Activated B cell treated with CpG ODN at 0.5 μM for 24 hours (primary cell): ENCODE measurements around the gene HES5. TPM values are rescaled to one million over a fixed set of nuclear protein-coding genes. Genes with fewer than 3 reads are reported as not detected.

Source experiments
- ATAC-seq: fragments of 200-7000 bp; cut with Tn5 transposase; one replicate; pipeline ENCODE4 v1.10.0; 2021; ENCODE audit warnings: low read depth, mild to moderate bottlenecking, moderate library complexity
- CTCF ChIA-PET: fragments of 350-600 bp; sonication (Branson Sonifier 250); formaldehyde crosslinking; loops from one replicate; lab custom pipeline; 2021; ENCODE audit warnings: antibody characterized with exemption; lab: Charles Lee
- POLR2A ChIA-PET: fragments of 350-600 bp; sonication (Branson Sonifier 250); formaldehyde crosslinking; loops from one replicate; lab custom pipeline; 2021; ENCODE audit warnings: antibody characterized with exemption; lab: Charles Lee
- DNase-seq: peaks from one replicate; pipeline ENCODE4 v3.0.0; 2022
- H3K27ac Mint-ChIP-seq: one replicate; pipeline ENCODE4 v1.8.0; 2020; ENCODE audit warnings: mixed read lengths
- H3K27me3 Mint-ChIP-seq: one replicate; pipeline ENCODE4 v1.8.0; 2021; ENCODE audit warnings: mixed read lengths
- H3K36me3 Mint-ChIP-seq: one replicate; pipeline ENCODE4 v1.8.0; 2021; ENCODE audit warnings: low read depth, mixed read lengths
- H3K4me1 Mint-ChIP-seq: one replicate; pipeline ENCODE4 v1.8.0; 2021; ENCODE audit warnings: mixed read lengths
- H3K4me3 Mint-ChIP-seq: one replicate; pipeline ENCODE4 v1.8.0; 2020; ENCODE audit warnings: mild to moderate bottlenecking, mixed read lengths
- H3K9me3 Mint-ChIP-seq: one replicate; pipeline ENCODE4 v1.8.0; 2020; ENCODE audit warnings: mixed read lengths
- CTCF ChIP-seq: fragments of 200-600 bp; IDR thresholded peaks from one replicate; pipeline ENCODE4 v1.8.0; 2022; ENCODE audit warnings: antibody characterized with exemption, mild to moderate bottlenecking
- intact Hi-C: fragments of 100-400 bp; cut with micrococcal nuclease; formaldehyde crosslinking; loops from one replicate; pipeline ENCODE4 v1.15.1; 2024
- total RNA-seq: library from RNA; stranded (reverse); gene quantifications from 2 replicates; pipeline ENCODE4 v1.2.3, GENCODE V29; 2022

The HES5 gene
- total RNA-seq, 1 donor from 2014 or later, result not detected

DNA sequence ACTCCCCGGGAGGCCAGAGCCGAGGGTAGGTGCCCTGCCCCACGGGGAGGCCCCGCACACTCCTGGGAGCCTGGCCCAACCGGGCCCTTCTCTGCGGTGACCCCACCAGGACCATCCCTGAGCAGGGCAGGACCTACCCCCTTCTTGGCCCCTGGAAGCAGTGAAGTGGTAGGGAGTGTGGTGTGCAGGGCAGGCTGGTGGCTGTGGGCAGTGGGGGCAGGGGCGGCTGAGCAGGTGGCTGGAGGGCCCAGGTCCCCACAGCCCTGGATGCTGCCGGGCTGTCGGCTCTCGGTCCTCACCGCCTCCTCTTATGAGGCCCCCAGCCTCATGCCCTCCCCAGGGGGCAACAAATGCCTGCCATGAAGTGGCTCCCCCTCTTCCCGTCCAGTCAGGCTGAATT lies 34.5 kb downstream of the HES5 start:
- intact Hi-C loops, result no loop called here
- DNase-seq (no peak), ATAC-seq (peak; percentile 4)
- no peaks in the 10 kb centered on the region for H3K36me3 Mint-ChIP-seq
- TF ChIP-seq CTCF, result no peak
- peak overlapping the region; percentile 81 for H3K27ac Mint-ChIP-seq
- POLR2A ChIA-PET, result interaction anchor here (1.0 to 2.7 kb wide), 4 partner anchors 31 to 90 kb away, joined by 3 to 11 read pairs (median 6); partner anchors contain the start of gene PANK4
- CTCF ChIA-PET, result interaction anchor here (1.1 kb wide), 1 partner anchor 301 kb away, joined by 3 read pairs; the partner anchor contains the start of gene FAAP20
- no peak overlapping the region for H3K4me3 Mint-ChIP-seq
- H3K27me3 Mint-ChIP-seq, result no peaks in the 10 kb centered on the region
- H3K9me3 Mint-ChIP-seq, result no peaks in the 10 kb centered on the region
- peaks cover 65% of the 10 kb centered on the region for H3K4me1 Mint-ChIP-seq

- no peaks in the 10 kb centered on the region for H3K27me3 Mint-ChIP-seq
- DNase-seq (no peak), ATAC-seq (no peak)
- intact Hi-C loops, result no loop called here
- no peak overlapping the region for H3K27ac Mint-ChIP-seq
- H3K4me3 Mint-ChIP-seq, result no peak overlapping the region
- POLR2A ChIA-PET, result interaction anchor here (0.5 to 2.7 kb wide), 4 partner anchors 30 to 542 kb away, joined by 3 to 11 read pairs (median 4); no protein-coding TSS in a partner anchor
- peaks cover 60% of the 10 kb centered on the region for H3K4me1 Mint-ChIP-seq
- no peaks in the 10 kb centered on the region for H3K36me3 Mint-ChIP-seq
- CTCF ChIA-PET, result no interaction called here
- TF ChIP-seq CTCF, result no peak
- no peaks in the 10 kb centered on the region for H3K9me3 Mint-ChIP-seq
These were observed 35.0 kb downstream of the HES5 start for GRCh38 chr1:2495026-2495425.

GRCh38 chr1:2494323-2494693 lies 35.8 kb downstream of the HES5 start:
- Mint-ChIP-seq H3K27me3 (no peaks in the 10 kb centered on the region), H3K4me3 (peak overlapping the region; percentile 11), H3K9me3 (no peaks in the 10 kb centered on the region), H3K27ac (peak overlapping the region; percentile 68), H3K36me3 (peaks cover 3% of the 10 kb centered on the region), H3K4me1 (peaks cover 53% of the 10 kb centered on the region)
- intact Hi-C loops, result no loop called here
- DNase-seq, result no peak
- ATAC-seq, result no peak
- ChIA-PET CTCF (no interaction called here), POLR2A (interaction anchor here (0.5 to 2.7 kb wide), 5 partner anchors 30 to 541 kb away, joined by 3 to 11 read pairs (median 4); no protein-coding TSS in a partner anchor)
- TF ChIP-seq CTCF, result no peak

DNA sequence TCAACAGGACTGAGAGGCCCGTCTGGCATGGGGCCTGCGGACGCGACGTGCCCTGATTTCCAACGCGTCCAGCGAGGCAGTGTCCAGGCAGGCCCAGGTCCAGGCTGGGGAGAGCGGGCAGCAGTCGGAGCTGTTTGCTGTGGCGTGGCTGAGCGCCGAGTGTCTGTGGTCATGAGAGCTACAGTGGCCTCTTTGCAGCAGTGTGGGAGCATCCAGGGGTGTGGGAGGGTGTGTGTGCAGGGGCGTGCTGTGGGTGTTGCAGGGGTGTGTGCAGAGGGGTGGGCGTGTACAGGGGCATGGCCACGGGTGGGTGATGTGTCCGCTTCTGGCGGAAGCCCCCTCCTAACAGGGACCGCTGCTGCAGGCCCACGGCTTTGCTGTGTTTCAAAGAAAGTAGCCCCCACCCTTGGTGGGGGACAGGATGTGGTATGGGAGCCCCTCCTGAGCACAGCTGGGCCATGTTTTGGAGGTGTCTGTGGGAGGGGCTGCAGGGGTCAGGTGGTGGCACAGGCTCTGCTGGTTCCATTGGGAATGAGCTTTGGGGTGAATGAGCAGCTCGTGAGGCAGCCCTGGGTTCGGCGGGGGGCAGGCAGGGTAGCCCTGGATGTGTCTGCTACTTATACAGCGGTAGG lies 36.3 kb downstream of the HES5 start:
- Mint-ChIP-seq H3K27me3 (no peaks in the 10 kb centered on the region), H3K4me1 (peaks cover 49% of the 10 kb centered on the region), H3K36me3 (peaks cover 7% of the 10 kb centered on the region), H3K4me3 (peak overlapping the region; percentile 11), H3K9me3 (peaks cover 3% of the 10 kb centered on the region), H3K27ac (peak overlapping the region; percentile 68)
- DNase-seq, result no peak
- intact Hi-C loops, result no loop called here
- ChIA-PET CTCF (no interaction called here), POLR2A (interaction anchor here (0.6 kb wide), 1 partner anchor 91 kb away, joined by 3 read pairs; no protein-coding TSS in a partner anchor)
- ATAC-seq, result no peak
- TF ChIP-seq CTCF, result no peak

DNA sequence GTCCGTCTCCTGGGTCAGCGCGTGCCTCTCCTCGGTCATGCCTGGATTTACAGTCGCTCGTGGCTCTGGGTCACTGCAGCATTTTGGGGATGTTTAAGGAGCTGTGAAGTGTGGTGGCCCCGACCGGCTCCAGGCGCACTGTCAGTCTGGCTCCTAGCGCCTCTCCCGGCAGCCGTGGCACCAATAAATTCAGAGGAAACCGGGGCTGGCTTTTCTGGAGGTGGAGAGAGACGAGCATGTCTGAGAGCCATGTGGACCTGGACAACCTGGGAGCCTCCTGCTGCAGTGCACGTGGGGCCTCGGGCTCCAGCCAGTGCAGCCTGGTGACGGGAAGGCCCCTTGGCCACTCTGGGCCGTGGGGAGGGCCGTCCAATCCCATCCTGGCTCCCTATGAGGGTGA lies 36.8 kb downstream of the HES5 start:
- DNase-seq (no peak), ATAC-seq (no peak)
- no peak overlapping the region for H3K4me3 Mint-ChIP-seq
- peaks cover 48% of the 10 kb centered on the region for H3K4me1 Mint-ChIP-seq
- ChIA-PET POLR2A (no interaction called here), CTCF (no interaction called here)
- peaks cover 13% of the 10 kb centered on the region for H3K36me3 Mint-ChIP-seq
- H3K9me3 Mint-ChIP-seq, result peaks cover 8% of the 10 kb centered on the region
- intact Hi-C loops, result no loop called here
- H3K27ac Mint-ChIP-seq, result no peak overlapping the region
- no peaks in the 10 kb centered on the region for H3K27me3 Mint-ChIP-seq
- no peak for TF ChIP-seq CTCF
